GM19438 (cell line): Measurements from ENCODE around the gene ACAP2.
"Not testable (repeated sequence)": the region's sequence is repeated elsewhere in the genome, so short reads cannot be mapped to it uniquely, and the experiment has no call there.

Experiments used
- ATAC-seq: cut with Tn5 transposase; IDR thresholded peaks from one replicate; pipeline ENCODE4 v1.9.1; 2021; ENCODE audit warnings: low read depth; ENCODE audit not compliant: unreplicated experiment

ACAP2 gene

DNA sequence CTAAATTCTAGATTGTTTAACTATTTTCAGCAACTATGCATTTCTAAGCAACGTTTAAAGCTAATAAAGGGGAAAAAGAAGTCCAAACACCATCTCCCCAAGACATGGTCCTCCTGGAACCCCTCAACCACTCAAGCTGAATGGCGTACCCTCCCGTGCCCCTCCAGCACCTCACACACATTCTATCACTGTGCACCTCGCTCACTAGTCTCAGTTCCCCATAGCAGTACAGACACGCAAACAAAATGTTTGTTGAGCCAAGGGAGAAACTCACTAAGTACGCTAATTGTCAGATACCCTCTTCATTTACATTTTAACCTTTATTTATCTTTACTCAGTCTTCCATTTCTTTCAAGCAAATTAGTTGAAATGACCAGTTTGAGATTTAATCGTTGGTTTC lies 48.8 kb downstream of the ACAP2 start:
- ATAC-seq, result peak; percentile 67

DNA sequence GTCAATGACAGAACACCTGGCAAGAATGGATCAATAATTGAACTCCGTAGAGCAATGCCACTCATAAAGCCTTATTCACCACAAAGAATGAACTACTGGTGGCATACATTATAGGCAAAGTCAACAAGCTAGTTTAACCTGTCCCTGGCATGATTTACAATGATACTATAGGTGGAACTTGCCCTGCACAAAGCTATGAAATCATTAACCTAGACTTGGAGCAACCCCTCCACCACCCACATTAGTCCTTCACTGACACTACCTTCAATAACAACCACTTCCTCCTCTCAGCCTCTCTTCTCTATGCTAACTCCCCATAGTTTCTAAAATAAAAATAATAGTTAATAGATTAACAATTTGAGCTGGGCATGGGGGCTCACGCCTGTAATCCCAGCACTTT lies 54.4 kb downstream of the ACAP2 start:
- peak; percentile 72 for ATAC-seq

DNA sequence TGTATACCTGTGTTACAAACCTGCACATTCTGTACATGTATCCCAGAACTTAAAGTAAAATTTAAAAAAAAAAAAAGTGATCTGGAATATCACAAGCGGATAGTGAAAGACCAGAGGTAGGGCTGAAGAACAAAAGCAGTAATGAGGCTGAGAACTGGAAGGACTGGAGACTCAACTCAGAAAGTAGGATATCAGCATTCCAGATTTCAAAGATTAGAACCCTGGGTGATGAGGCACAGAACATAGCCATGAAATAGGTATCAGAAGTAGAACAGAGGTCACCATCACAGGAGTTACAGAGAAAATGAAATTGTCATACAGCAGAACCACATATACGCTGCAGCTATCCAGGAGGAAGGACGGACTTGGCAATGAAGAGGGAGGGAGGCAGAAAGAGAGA lies 56.1 kb downstream of the ACAP2 start:
- ATAC-seq, result no peak

DNA sequence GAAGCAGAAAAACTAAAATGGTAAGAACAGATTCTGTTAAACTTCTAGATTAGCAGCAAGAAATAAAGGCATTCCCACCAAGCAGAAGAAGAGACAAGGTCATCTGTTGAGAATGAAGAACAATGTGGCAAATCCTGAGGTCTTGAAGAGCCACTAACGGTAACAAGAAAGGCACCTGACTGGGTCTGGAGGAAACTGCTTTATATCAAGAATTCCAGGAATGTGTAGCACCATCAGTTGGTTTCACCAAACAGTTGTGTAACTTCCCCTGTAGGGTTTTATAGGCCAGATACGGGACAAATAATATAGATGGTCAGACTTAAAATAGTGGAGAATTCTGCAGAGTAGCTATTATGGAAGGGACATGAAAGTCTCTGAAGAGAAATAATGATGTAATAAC lies 57.3 kb downstream of the ACAP2 start:
- ATAC-seq, result no peak

DNA sequence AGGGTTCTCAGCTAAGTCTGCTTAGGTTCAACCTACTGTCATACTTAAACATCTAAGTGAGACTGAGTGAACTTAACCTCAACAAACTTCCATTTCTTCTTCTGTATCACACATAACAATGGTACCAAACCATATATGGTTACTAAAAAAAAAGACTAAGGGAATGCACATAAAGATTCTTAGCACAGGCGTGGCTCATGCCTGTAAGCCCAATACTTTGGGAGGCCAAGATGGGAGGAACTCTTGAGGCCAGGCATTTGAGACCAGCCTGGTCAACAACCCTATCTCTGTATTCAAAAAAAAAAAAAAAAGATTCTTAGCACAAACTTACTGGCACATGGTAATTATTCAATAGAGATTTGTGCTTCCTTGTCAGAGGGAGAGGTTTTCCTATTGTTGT lies 57.9 kb downstream of the ACAP2 start:
- no peak for ATAC-seq

DNA sequence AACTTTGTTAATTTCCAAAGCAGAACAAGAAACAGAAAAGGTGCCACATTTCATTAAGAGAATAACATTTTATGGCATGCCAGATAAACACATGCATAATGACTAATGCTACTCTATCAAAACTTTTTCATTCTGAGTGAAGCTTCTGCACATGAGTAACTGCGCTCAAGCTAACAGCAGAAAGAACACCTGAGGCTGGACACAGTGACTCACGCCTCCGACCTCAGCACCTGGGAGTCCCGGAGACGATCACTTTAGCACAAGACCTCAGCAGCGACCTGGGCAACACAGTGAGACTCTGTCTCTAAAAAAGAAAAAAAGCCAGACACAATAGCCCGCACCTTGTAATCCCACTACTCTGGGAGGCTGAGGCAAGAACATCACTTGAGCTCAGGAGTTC lies 70.6 kb downstream of the ACAP2 start:
- ATAC-seq, result no peak

DNA sequence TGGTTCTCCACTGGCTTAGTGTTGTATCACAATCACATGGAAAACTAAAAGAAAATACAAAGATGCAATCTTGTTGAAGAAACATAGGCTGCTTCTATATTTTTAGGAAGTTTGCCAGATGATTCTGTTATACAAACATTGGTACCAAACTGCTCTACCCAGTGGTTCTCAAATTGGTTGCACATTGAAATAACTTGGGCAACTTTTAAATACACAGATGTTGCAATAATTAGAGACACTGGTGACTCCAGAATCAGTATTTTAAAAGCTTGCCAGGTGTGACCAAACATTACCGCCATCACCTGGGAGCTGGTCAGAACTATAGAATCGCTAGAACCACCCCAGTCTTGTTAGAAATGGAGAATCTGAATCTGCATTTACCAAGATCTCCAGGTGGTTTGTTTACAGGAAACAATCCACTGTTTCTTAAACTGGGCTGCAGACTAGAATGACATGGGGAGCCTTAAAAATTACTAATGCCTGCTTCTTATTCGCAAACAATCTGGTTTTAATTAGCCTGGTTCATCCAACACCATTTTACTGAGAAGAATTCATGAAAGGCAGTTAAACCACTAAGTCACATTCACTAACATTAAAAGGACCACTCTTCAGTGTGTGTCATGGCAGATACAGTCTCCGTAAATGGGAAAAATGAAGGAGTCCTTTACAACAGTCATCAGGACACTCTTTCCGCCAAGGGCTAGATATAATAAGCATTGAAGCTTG lies 76.5 kb downstream of the ACAP2 start:
- no peak for ATAC-seq

DNA sequence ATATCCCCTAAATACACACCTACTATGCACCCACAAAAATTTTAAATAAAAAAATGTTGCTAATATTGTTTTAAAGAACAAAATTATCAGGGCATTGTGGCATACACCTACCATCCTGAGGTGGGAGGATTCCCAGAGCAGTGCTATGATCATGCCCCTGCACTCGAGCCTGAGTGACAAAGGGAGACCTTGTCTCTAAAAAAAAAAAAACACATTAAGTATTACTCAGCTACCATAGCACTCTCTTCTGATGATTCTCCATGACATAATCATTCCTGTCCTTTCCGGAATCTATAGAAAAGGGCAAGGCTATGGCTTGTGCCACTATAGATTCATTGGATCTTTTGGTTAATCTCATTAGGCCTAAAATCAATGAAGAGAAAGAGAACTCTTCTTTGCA lies 77.4 kb downstream of the ACAP2 start:
- no peak for ATAC-seq

DNA sequence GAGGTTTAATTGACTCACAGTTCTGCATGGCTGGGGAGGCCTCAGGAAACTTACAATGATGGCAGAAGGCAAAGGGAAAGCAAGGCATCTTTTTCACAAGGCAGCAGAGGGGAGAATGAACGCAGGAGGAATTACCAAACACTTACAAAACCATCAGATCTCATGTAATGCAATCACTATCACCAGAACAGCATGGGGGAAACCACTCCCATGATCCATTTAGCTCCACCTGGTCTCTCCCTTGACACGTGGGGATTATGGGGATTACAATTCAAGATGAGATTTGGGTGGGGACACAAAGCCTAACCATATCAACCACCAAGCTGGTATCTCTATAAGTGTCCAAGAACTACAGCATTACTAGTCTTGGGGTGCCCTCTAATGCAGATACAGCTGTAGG lies 85.0 kb downstream of the ACAP2 start:
- ATAC-seq, result not testable (repeated sequence)

DNA sequence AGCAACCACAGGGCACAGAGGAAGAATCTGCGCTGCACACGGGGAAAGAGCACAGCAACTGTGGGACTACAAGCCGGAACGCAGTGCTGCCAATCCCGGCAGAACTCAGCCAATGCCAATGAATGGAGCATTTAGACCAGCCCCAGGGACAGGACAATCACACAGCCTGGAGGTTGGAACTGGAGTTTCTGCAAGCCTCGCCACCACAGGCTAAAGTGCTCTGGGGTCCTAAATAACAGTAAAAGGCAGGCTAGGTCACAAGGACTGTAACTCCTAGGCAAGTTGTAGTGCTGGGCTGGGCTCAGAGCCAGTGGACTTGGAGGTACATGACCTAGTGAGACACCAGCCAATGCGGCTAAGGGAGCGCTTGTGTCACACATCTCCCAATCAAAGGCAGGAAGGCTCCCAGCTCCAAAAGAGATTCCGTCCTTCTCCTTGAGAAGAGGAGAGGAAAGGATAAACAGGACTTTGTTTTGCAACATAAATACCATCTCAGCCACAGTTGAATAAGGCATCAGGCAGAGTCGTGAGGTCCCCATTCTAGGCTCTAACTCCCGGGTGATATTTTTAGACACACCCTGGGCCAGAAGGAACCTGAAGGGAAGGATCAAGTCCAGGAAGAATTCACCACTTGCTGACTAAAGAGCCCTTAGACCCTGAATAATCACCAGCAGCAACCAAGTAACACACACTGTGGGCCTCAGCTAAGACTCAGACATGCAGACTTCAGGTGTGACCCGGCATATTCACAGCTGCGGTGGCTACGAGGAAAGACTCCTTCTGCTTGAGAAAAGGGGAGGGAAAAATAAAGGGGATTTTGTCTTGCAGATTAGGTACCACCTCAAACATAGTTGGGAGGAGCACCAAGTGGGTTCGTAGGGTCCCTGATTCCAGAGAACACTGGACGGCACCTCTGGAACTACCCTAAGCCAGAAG lies 86.4 kb downstream of the ACAP2 start:
- ATAC-seq, result no peak

DNA sequence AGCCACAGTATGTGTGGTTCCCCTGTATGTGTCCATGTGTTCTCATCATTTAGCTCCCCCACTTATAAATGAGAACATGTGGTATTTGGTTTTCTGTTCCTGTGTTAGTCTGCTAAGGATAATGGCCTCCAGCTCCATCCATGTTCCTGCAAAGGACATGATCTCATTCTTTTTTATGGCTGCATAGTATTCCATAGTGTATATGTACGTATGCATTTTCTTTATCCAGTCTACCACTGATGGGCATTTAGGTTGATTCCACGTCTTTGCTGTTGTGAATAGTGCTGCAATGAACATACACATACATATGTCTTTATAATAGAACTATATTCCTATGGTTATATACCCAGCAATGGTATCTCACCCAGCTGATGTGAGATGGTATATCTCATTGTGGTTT lies 88.8 kb downstream of the ACAP2 start:
- not testable (repeated sequence) for ATAC-seq

DNA sequence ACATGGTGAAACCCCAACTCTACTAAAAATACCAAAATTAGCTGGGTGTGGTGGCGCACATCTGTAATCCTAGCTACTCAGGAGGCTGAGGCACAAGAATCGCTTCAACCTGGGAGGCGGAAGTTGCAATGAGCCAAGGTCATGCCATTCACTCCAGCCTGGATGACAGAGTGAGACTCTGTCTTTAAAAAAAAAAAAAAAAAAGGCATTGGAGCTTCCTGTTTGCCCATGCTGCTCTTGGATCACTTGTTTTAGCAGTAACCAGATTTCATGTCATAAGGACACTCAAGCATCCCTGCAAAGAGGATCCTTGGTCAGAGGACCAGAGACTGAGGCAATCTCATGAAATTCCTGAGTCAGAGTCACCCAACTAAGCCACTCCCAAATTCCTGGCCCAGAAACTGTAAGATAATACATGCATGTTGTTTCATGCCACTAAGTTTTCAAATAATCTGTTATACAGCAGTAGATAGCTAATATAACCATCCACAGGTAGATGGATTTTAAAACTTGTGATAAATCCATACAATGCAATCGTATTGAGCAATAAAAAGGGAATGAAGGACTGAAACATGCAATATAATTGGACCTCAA lies 89.8 kb downstream of the ACAP2 start:
- no peak for ATAC-seq

DNA sequence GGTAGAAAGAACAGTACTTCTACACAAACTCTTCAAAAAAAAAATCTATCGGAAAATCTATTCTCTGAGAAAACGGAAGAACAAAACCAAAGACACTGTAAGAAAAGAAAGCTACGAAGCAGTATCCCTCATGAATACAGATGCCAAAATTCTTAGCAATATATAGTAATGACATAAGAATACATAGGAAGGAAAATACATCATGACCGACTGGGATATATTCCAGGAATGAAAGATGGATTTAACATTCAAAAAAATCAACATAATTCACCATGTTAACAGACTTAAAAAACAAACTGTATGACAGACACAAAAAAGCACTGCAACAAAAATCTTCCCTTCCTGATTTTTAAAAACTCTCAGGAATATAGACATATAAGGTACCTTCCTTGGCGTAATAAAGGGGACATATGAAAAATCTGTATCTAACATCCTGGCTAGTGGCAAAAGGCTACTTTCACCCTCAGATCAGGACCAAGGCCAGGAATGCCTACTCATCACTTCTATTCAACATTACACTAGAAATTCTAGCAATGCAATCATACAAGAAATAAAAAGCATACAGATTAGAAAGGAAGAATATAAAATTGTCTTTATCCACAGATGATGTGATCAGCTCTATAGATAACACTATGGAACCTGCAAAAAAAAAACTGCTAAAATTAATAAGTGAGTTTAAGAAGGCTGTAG lies 94.2 kb downstream of the ACAP2 start:
- no peak for ATAC-seq

DNA sequence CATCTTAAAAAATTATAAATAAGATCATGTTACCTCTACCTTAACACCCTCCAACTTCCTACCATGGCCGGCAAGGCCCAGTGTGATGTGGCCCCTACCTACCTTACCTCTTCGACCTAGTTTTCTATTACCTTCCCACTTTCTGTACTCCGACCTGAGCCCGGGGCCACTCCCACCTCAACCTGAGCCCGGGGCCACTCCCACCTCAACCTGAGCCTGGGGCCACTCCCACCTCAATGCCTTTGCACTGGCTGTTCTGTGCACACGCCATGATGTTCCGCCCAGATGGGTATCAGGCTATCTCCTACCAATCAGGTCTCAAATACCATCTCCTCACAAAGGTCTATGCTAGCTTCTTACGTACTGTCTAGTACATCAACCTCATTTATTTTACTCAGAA lies 105.1 kb downstream of the ACAP2 start:
- ATAC-seq, result no peak

DNA sequence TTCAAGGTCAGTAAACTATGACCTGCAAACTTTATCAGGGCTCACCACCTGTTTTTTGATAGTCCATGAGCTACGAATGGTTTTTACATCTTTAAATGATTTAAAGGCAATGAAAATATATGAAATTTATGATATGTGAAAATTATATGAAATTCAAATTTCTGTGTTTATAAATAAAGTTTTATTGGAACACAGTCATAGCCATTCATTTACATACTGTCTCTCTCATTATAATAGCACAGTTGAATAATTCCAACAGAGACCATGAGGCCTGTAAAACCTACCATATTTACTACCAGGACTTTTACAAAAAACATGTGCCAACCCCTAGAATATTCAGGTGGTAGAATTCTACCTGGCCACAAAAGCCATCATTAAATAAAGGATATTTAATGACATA lies 107.9 kb downstream of the ACAP2 start:
- no peak for ATAC-seq

DNA sequence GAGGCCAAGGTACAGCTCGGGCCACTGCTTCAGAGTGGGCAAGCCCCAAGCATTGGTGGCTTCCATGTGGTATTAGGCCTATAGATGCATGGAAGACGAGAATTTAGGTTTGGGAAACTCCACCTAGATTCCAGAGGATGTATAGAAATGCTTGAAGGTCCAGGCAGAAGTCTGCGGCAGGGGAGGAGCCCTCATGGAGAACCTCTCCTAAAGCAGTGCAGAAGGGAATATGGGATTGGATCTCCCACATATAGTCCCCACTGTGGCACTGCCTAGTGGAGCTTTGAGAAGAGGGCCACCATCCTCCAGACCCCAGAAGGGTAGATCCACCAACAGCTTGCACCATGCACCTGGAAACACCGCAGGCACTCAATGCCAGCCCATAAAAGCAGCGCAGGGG lies 123.8 kb downstream of the ACAP2 start:
- no peak for ATAC-seq

DNA sequence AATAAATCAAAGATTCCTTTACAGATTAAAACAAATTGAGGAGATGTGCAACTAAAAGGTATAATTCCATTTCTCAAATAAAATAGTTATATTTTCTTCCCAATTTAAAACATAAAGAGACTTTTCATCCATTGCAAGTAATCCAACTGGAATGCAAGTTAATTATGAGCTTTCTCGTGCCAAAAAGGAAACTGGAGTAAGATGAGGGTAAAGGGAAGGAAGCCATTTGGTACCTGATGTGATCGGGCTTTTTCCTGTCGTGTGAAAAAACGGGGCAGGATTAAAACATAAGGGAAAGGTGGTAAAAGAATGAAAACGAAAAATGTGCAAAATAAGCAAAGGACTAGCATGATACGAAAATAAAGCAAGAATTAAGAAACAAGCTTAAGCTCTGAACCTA lies 130.1 kb downstream of the ACAP2 start:
- no peak for ATAC-seq

DNA sequence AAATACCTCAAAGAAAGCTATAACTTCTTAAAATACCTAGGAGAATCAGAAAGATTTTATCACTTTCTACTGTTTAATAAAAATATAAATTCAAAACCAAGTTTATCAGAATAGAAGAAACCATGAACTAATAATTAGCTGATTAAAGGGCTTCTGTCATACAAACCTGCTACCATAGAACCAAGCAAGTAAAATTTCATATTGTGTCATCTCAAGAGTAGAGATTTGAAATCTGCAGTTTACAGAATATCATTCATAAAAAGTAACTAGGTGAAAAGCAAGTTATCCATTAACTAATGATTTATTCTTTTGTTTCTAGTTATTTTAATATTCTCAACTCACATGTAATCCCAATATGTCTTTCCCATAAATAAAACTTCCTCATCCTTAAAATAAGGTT lies 135.1 kb downstream of the ACAP2 start:
- no peak for ATAC-seq

DNA sequence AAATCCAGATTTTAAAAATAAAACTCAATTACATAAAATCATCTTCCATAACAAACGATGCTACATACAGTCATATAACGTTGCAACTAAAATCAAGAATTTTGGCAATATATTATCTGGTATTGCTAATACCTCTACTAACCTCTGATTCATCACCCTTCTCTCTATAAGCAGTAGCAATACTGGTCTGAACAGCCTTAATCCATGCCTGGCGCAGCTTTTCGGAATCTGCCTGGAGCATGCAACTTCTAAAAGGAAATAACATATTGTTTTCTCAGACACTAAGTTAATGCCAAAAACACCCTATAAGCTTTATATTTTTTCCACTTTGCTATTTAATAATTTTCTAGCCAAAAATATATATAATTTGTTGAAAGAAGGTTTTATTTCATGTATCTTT lies 136.5 kb downstream of the ACAP2 start:
- no peak for ATAC-seq

DNA sequence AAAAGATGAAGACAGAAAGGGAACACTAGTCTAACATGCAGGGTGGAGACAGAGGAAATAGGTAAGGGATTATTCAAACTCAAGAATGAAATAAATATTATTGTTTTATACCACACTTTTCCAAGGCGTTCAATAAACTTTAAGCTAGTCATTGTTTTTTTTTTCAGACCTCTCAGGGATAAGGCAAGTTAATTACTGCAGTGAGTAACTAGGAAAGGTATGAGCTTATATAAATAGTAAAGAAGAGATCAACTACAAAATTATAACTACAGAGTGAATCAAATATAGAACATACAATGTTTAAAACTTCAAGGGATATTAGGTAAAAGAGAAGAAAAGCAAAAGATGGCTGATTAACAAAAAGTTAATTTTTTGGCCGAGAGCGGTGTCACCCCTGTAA lies 140.4 kb downstream of the ACAP2 start:
- ATAC-seq, result no peak

DNA sequence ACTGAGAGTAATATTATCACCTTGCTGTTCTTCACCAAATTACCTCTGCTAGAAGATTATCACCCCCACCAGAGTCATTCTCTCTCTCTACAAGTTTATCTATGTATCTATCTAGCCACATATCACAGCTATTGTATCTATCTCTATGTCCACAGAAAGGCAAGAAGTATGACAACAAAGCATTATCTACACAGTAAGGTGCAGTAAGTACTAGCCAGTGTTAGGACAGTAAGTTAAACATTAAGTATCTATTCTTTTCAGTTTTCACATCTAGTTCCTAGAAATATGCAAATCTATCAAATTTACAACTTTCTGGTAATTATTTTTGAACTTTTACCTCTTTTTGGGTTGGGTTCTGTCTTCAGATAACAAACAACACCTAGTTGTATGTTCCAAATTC lies 145.4 kb downstream of the ACAP2 start:
- ATAC-seq, result peak; percentile 78
